Uterus (tissue), 2 donors: ENCODE data around the gene MPZL2.

Experiments
- POLR2A ChIP-seq, 2 donors: fragments of 450-650 bp; IDR thresholded peaks; one replicate each; pipeline ENCODE4 v1.6.1; 2016; ENCODE audit warnings: antibody characterized with exemption in 2 of 2, mild to moderate bottlenecking in 1 of 2, moderate library complexity in 1 of 2
- TF ChIP-seq, protein P1 (sequence below), 4 experiments: fragments of 200-600 bp in 2 of 4; fragments of 450-650 bp in 2 of 4; sonication (generic) in 2 of 4; IDR thresholded peaks; one replicate each; pipeline ENCODE4 v1.5.1; 2016 to 2019; ENCODE audit warnings: antibody characterized with exemption in 4 of 4, mild to moderate bottlenecking in 2 of 4, moderate library complexity in 1 of 4

DNA sequence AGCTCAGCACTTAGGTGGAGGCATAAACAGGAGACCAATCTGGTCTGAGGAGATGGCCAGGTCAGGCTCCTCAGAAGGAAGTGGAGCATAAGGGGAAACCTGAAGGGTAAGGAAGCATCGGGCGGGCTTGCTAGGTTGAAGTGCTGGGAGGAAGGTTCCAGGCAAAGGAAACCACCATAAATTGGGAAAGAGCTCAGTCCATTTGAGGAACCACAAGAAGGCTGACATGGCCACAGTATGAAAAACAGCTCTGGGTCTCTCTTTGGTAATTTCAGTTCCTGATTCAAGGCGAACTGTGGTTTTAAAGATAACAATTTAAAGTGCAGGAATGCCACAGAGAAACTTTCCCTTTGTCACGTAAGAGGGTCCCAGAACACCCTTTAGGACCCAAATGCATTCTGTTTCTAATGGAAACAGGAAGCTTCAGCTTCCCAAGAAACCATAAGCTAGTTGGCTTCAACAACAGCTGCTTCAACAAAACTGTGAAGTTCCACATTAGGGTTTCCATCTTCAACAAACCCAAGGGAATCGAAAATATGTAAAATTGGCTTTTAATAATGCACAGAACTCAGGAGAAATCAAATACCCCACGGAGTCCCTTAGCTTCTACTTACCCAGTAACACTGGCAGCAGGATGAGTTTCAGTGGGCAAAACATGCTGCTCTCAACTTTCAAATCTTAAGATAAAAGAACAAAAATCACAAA is 49.7 kb downstream of the MPZL2 start:
- TF ChIP-seq, protein P1, sequence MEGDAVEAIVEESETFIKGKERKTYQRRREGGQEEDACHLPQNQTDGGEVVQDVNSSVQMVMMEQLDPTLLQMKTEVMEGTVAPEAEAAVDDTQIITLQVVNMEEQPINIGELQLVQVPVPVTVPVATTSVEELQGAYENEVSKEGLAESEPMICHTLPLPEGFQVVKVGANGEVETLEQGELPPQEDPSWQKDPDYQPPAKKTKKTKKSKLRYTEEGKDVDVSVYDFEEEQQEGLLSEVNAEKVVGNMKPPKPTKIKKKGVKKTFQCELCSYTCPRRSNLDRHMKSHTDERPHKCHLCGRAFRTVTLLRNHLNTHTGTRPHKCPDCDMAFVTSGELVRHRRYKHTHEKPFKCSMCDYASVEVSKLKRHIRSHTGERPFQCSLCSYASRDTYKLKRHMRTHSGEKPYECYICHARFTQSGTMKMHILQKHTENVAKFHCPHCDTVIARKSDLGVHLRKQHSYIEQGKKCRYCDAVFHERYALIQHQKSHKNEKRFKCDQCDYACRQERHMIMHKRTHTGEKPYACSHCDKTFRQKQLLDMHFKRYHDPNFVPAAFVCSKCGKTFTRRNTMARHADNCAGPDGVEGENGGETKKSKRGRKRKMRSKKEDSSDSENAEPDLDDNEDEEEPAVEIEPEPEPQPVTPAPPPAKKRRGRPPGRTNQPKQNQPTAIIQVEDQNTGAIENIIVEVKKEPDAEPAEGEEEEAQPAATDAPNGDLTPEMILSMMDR (IDR thresholded peaks at IDR 0.05): no peak
- no peak for TF ChIP-seq POLR2A (IDR thresholded peaks at IDR 0.05)
